GM12874 (cell line): ENCODE data around the gene HAUS6.

Experiments used
- CTCF ChIP-seq: IDR thresholded peaks from 2 replicates; pipeline ENCODE4 v1.5.1; 2011; ENCODE audit warnings: low read depth, mild to moderate bottlenecking, control low read depth, low read length, moderate library complexity; ENCODE audit not compliant: insufficient read depth

The HAUS6 gene

GRCh38 chr9:19048966-19049916, 53.5 kb downstream of the HAUS6 start, which contains the start of gene RRAGA:
RRAGA (plus strand) TSS chr9:19049427; CDS start chr9:19049660, 233 bp downstream.
- TF ChIP-seq CTCF: peak; percentile 75

GRCh38 chr9:19036611-19037010, 66.1 kb downstream of the HAUS6 start:
- TF ChIP-seq CTCF: no peak

- no peak for TF ChIP-seq CTCF
These were observed 69.7 kb downstream of the HAUS6 start, which contains the start of gene SAXO1 for GRCh38 chr9:19033015-19033414. SAXO1 (minus strand) TSS chr9:19033209; CDS start chr9:19032908, 301 bp downstream.

- no peak for TF ChIP-seq CTCF
These were observed 70.3 kb downstream of the HAUS6 start for GRCh38 chr9:19032406-19032805.

- TF ChIP-seq CTCF: no peak
These were observed 71.8 kb downstream of the HAUS6 start for GRCh38 chr9:19030899-19031298.

- peak; percentile 56; the same call in 1 of the 2 replicates for TF ChIP-seq CTCF
These were observed 73.8 kb downstream of the HAUS6 start for GRCh38 chr9:19028835-19029451.

GRCh38 chr9:19027825-19028224, 74.9 kb downstream of the HAUS6 start:
- no peak for TF ChIP-seq CTCF
